Right lobe of liver (tissue), 4 donors: ENCODE measurements around the gene NXPH2.

Experiments
- CTCF ChIP-seq, 4 donors: fragments of 200-600 bp in 3 of 4; fragments of 450-650 bp in 1 of 4; IDR thresholded peaks; one replicate each; pipeline versions ENCODE4 v1.5.1 to v1.8.0; 2016 to 2022; ENCODE audit warnings: antibody characterized with exemption in 4 of 4, mild to moderate bottlenecking in 2 of 4
- POLR2A ChIP-seq: fragments of 450-650 bp; IDR thresholded peaks from one replicate; pipeline ENCODE4 v1.6.1; 2017; ENCODE audit warnings: antibody characterized with exemption, mild to moderate bottlenecking
- donor health status: DM: no; HTN: no; CAD: no.
- donor health status: DM: no; HTN: no; CAD: no.
- donor health status: DM: no; HTN: yes; CAD: no.

GRCh38 chr2:138711812-138712211 lies 68.4 kb downstream of the NXPH2 start:
- TF ChIP-seq CTCF (IDR thresholded peaks at IDR 0.05) (no peak), POLR2A (no peak)
